PC-3 (cell line): Measurements from ENCODE around the gene MKLN1. TPM values are rescaled to one million over a fixed set of nuclear protein-coding genes. Genes with fewer than 3 reads are reported as not detected.
"Not testable (repeated sequence)": the region's sequence is repeated elsewhere in the genome, so short reads cannot be mapped to it uniquely, and the experiment has no call there.

Experiments
- ATAC-seq: fragments of 200-7000 bp; cut with Tn5 transposase; 2 replicates; pipeline ENCODE4 v1.9.1; 2020; ENCODE audit warnings: mild to moderate bottlenecking, moderate library complexity
- BruUV-seq: library from RNA; stranded (reverse); fragments of 400-500 nt; replicated peaks from 2 replicates; lab custom pipeline; 2021; lab: Mats Ljungman, UMichigan
- CTCF ChIA-PET: fragments of 300-600 bp; sonication (Branson Sonifier 250); formaldehyde crosslinking; loops from one replicate; lab custom pipeline; 2022; ENCODE audit warnings: antibody characterized with exemption; lab: Charles Lee
- POLR2A ChIA-PET: fragments of 300-600 bp; sonication (Branson Sonifier 250); formaldehyde crosslinking; loops from one replicate; lab custom pipeline; 2022; ENCODE audit warnings: antibody characterized with exemption; ENCODE audit not compliant: unreplicated experiment; lab: Charles Lee
- DNase-seq: peaks from one replicate; pipeline ENCODE4 v3.0.0-alpha.2; 2015
- H2AFZ ChIP-seq: fragments of 300-600 bp; sonication (generic); 2 replicates; pipeline ENCODE4 v1.6.0; 2016; ENCODE audit warnings: antibody characterized with exemption, low read length
- H3F3A ChIP-seq: fragments of 300-600 bp; sonication (generic); one replicate; pipeline ENCODE4 v1.6.0; 2017; ENCODE audit warnings: antibody characterized with exemption, low read length, control low read depth, mild to moderate bottlenecking; ENCODE audit not compliant: unreplicated experiment
- H3K27ac ChIP-seq: fragments of 300-600 bp; sonication (generic); 2 replicates; pipeline ENCODE4 v1.5.1; 2016; ENCODE audit warnings: mild to moderate bottlenecking, low read length
- H3K27me3 ChIP-seq: fragments of 300-600 bp; sonication (generic); 2 replicates; pipeline ENCODE4 v1.6.1; 2016; ENCODE audit warnings: low read length, mixed read lengths
- H3K36me3 ChIP-seq: fragments of 300-600 bp; sonication (generic); 2 replicates; pipeline ENCODE4 v1.6.1; 2016; ENCODE audit warnings: low read depth, mixed run types, low read length, mixed read lengths
- H3K4me1 ChIP-seq: fragments of 300-600 bp; sonication (generic); 2 replicates; pipeline ENCODE4 v1.5.1; 2016; ENCODE audit warnings: low read length; ENCODE audit not compliant: insufficient read depth
- H3K4me2 ChIP-seq: fragments of 300-600 bp; sonication (generic); 2 replicates; pipeline ENCODE4 v1.6.0; 2016; ENCODE audit warnings: low read length
- H3K4me3 ChIP-seq: fragments of 300-600 bp; sonication (generic); 2 replicates; pipeline ENCODE4 v1.5.1; 2016; ENCODE audit warnings: mild to moderate bottlenecking, low read length, mixed read lengths
- H3K79me2 ChIP-seq: fragments of 300-600 bp; sonication (generic); 2 replicates; pipeline ENCODE4 v1.6.1; 2017; ENCODE audit warnings: low read length, mixed read lengths
- H3K9ac ChIP-seq: fragments of 300-600 bp; sonication (generic); 2 replicates; pipeline ENCODE4 v1.6.0; 2016; ENCODE audit warnings: mild to moderate bottlenecking, low read length
- H3K9me2 ChIP-seq: fragments of 300-600 bp; sonication (generic); replicated peaks from 2 replicates; pipeline ENCODE4 v1.6.1; 2016; ENCODE audit warnings: mixed run types, low read length, mixed read lengths
- H3K9me3 ChIP-seq: fragments of 300-600 bp; sonication (generic); 2 replicates; pipeline ENCODE4 v1.6.1; 2016; ENCODE audit warnings: low read length, mixed read lengths
- H4K20me1 ChIP-seq: fragments of 300-600 bp; sonication (generic); 2 replicates; pipeline ENCODE4 v1.6.1; 2016; ENCODE audit warnings: low read length, mixed read lengths
- CTCF ChIP-seq: fragments of 300-600 bp; sonication (generic); conservative IDR thresholded peaks from 2 replicates; pipeline ENCODE4 v1.5.1; 2017; ENCODE audit warnings: antibody characterized with exemption, low read depth, mild to moderate bottlenecking, low read length
- EZH2 ChIP-seq: fragments of 300-600 bp; sonication (generic); IDR thresholded peaks from one replicate; pipeline ENCODE4 v1.6.1; 2017; ENCODE audit warnings: antibody characterized with exemption, mild to moderate bottlenecking, low read length; ENCODE audit not compliant: unreplicated experiment
- EZH2phosphoT487 ChIP-seq: fragments of 300-600 bp; sonication (generic); IDR thresholded peaks from 2 replicates; pipeline ENCODE4 v1.6.1; 2018; ENCODE audit warnings: mild to moderate bottlenecking, antibody characterized with exemption, low read length, borderline replicate concordance
- intact Hi-C: fragments of 100-400 bp; cut with micrococcal nuclease; formaldehyde crosslinking; loops from 2 replicates; pipeline ENCODE4 v1.9.0; 2023
- total RNA-seq: library from RNA; depleted of rRNA; stranded (reverse); fragments of >200 nt; gene quantifications from 2 replicates; pipeline ENCODE4 v1.2.3, GENCODE V29; 2014

MKLN1 gene
- total RNA-seq, 1 experiment from 2014 or later = 16.3 TPM

GRCh38 chr7:131330299-131330698 is 2.6 kb downstream of the MKLN1 start:
- H3K4me3 ChIP-seq = peak overlapping the region; percentile 88
- DNase-seq (no peak), ATAC-seq (no peak)
- peaks cover 30% of the 10 kb centered on the region for H3K4me1 ChIP-seq
- H3K27ac ChIP-seq = no peak overlapping the region
- H4K20me1 ChIP-seq = peaks cover 18% of the 10 kb centered on the region; the same call in 1 of the 2 replicates
- intact Hi-C loops = no loop called here
- H3K4me2 ChIP-seq = peak overlapping the region; percentile 97
- peaks cover 79% of the 10 kb centered on the region for H3K79me2 ChIP-seq
- 0 out of 2 replicates have a peak, but pooled peaks cover 1% of the 10 kb centered on the region for H3K9me3 ChIP-seq
- no peaks in the 10 kb centered on the region for H3K27me3 ChIP-seq
- H3F3A ChIP-seq = no peaks in the 10 kb centered on the region
- peaks cover 4% of the 10 kb centered on the region; the same call in 1 of the 2 replicates for H3K36me3 ChIP-seq
- no peak overlapping the region for H3K9ac ChIP-seq
- ChIA-PET POLR2A (no interaction called here), CTCF (no interaction called here)
- BruUV-seq = no TSS peak
- no peaks in the 10 kb centered on the region for H3K9me2 ChIP-seq
- no peak overlapping the region for H2AFZ ChIP-seq
- TF ChIP-seq CTCF (no peak), EZH2phosphoT487 (no peak), EZH2 (no peak)

DNA sequence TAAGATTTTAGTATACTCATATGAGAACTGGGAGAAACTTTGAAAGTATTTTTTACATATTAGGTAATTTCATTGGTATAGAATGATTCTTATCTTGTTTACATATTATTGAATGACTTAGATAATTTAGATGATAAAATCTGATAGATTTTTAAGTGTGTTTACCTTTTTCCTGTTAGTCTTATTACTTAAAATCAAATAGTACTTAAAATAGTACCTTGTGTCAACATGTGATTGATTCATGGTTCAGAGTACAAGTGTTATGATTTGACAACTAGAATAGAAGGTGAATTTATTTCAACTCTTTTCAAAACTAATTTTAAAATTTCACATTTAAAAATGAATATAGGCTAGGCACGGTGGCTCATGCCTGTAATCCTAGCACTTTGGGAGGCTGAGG is 4.1 kb downstream of the MKLN1 start:
- intact Hi-C loops = loop anchor here (2.0 kb wide), 1 partner anchor 93 kb away; no protein-coding TSS in a partner anchor
- Histone ChIP-seq H3K36me3 (peaks cover 17% of the 10 kb centered on the region), H3K79me2 (peaks cover 94% of the 10 kb centered on the region), H3K27me3 (no peaks in the 10 kb centered on the region), H3K4me2 (peak overlapping the region; percentile 21; the same call in 1 of the 2 replicates), H3K9me2 (no peaks in the 10 kb centered on the region), H3K4me1 (peaks cover 25% of the 10 kb centered on the region), H4K20me1 (peaks cover 18% of the 10 kb centered on the region; the same call in 1 of the 2 replicates), H3F3A (no peaks in the 10 kb centered on the region), H3K9me3 (peaks cover 16% of the 10 kb centered on the region), H3K27ac (no peak overlapping the region), H3K4me3 (no peak overlapping the region), H3K9ac (no peak overlapping the region), H2AFZ (no peak overlapping the region)
- CTCF ChIA-PET = no interaction called here
- BruUV-seq = no TSS peak
- ATAC-seq (no peak), DNase-seq (no peak)
- POLR2A ChIA-PET = no interaction called here
- TF ChIP-seq EZH2phosphoT487 (no peak), EZH2 (no peak), CTCF (no peak)

- POLR2A ChIA-PET, CTCF ChIA-PET, H3K4me2 ChIP-seq, DNase-seq, ATAC-seq, H3F3A ChIP-seq, BruUV-seq, H3K9ac ChIP-seq, H3K4me3 ChIP-seq, H3K27ac ChIP-seq, H3K27me3 ChIP-seq, H3K9me2 ChIP-seq, H2AFZ ChIP-seq: not testable (repeated sequence)
- Histone ChIP-seq H3K9me3 (peaks cover 17% of the 10 kb centered on the region), H3K36me3 (peaks cover 21% of the 10 kb centered on the region), H3K4me1 (peaks cover 23% of the 10 kb centered on the region), H4K20me1 (peaks cover 18% of the 10 kb centered on the region; the same call in 1 of the 2 replicates), H3K79me2 (peaks cover 98% of the 10 kb centered on the region)
- intact Hi-C loops = loop anchor here (2.0 kb wide), 1 partner anchor 92 kb away; no protein-coding TSS in a partner anchor
Observed at GRCh38 chr7:131332729-131333128, 5.1 kb downstream of the MKLN1 start.
